ENCODE data around the gene SUCLG2. TPM values are rescaled to one million over a fixed set of nuclear protein-coding genes. Genes with fewer than 3 reads are reported as not detected.

The SUCLG2 gene
- total and polyA plus RNA-seq, 9 of the 15 experiments (the other 6 are each of a cell fraction or from before 2014, with no cell fraction given), result 10.1 to 41.4 (median 29.0) TPM

- no peaks in the 10 kb centered on the region for H3K9me3 ChIP-seq (replicated peaks; ENCODE audit: control insufficient read depth, insufficient read depth, low read depth, low read length)
- 100% methylated on average over 2 of the region's 2 CpGs for WGBS (ENCODE audit: insufficient coverage, low coverage, missing lambda C conversion rate)
- no peak overlapping the region for H3K9ac ChIP-seq (ENCODE audit: insufficient read depth in 1 of 2, low read depth in 2 of 2, low read length in 2 of 2)
- DNase-seq (ENCODE audit: extremely low read depth in 1 of 4, low spot score in 3 of 4) (no peak), ATAC-seq (no peak), FAIRE-seq (no peak)
- CTCF ChIA-PET (ENCODE audit: low intra/inter-chr PET ratio), result no interaction called here
- no peaks in the 10 kb centered on the region for H3K36me3 ChIP-seq (ENCODE audit: control insufficient read depth, insufficient read depth, low read length)
- H3K9me1 ChIP-seq (ENCODE audit: control insufficient read depth, insufficient read depth, low read length), result no peaks in the 10 kb centered on the region
- no TSS peak for BruUV-seq (replicated peaks)
- H3K4me3 ChIP-seq, result no peak overlapping the region
- no peak overlapping the region for H3K4me2 ChIP-seq (ENCODE audit: insufficient read depth, low read length)
- no peaks in the 10 kb centered on the region for H4K20me1 ChIP-seq (replicated peaks; ENCODE audit: control insufficient read depth, insufficient read depth, low read length)
- intact Hi-C loops (cut with micrococcal nuclease) (no loop called here), in situ Hi-C loops (cut with MboI) (no loop called here)
- no peaks in the 10 kb centered on the region for H3K79me2 ChIP-seq (ENCODE audit: control insufficient read depth, insufficient read depth, low read length)
- H3K27me3 ChIP-seq (ENCODE audit: control insufficient read depth in 2 of 2, insufficient read depth in 2 of 2, low read length in 2 of 2), result no peaks in the 10 kb centered on the region
- POLR2A ChIA-PET, result no interaction called here
- no peak overlapping the region for H2AFZ ChIP-seq (ENCODE audit: low read depth, low read length)
- H3K4me1 ChIP-seq (replicated peaks in 1 of 2; ENCODE audit: control insufficient read depth in 2 of 2, insufficient read depth in 2 of 2, low read length in 2 of 2), result no peaks in the 10 kb centered on the region
- H3K27ac ChIP-seq (ENCODE audit: extremely low read depth, low read depth, low read length), result no peak overlapping the region
- TF ChIP-seq SMAD2 (IDR thresholded peaks at IDR 0.05; ENCODE audit: low read depth, low read length) (no peak), GMEB1 (CRISPR knock-in tag; IDR thresholded peaks at IDR 0.05) (no peak), BRD4 (IDR thresholded peaks at IDR 0.05) (no peak), BRD9 (IDR thresholded peaks at IDR 0.05; ENCODE audit: low read depth, partially characterized antibody) (no peak), ZNF551 (CRISPR knock-in tag; IDR thresholded peaks at IDR 0.05) (no peak), CEBPZ (IDR thresholded peaks at IDR 0.05; ENCODE audit: borderline replicate concordance, low read depth, low read length) (no peak), SMAD1 (IDR thresholded peaks at IDR 0.05; ENCODE audit: low read depth, low read length, partially characterized antibody) (no peak), PPARD (CRISPR knock-in tag; IDR thresholded peaks at IDR 0.05) (no peak)
Measured at GRCh38 chr3:67419218-67419529, 235.2 kb downstream of the SUCLG2 start.

Measured in K562 (cell line).